GM23338 (cell line): ENCODE results near the gene PPIP5K2. TPM values are rescaled to one million over a fixed set of nuclear protein-coding genes. Genes with fewer than 3 reads are reported as not detected.

ENCODE experiments used
- ATAC-seq: fragments of 200-7000 bp; cut with Tn5 transposase; 3 replicates; pipeline ENCODE4 v1.9.1; 2020
- DNase-seq: peaks from one replicate; pipeline ENCODE4 v3.0.0-alpha.2; 2015; ENCODE audit warnings: low spot score
- H2AFZ ChIP-seq: fragments of 200-600 bp; sonication (generic); 2 replicates; pipeline ENCODE4 v1.8.0; 2016; ENCODE audit warnings: antibody characterized with exemption, mild to moderate bottlenecking, moderate library complexity
- H3F3A ChIP-seq: fragments of 200-600 bp; sonication (generic); replicated peaks from 2 replicates; pipeline ENCODE4 v1.8.0; 2017; ENCODE audit warnings: antibody characterized with exemption, mixed run types, low read depth
- H3K27ac ChIP-seq: fragments of 200-600 bp; sonication (generic); 2 replicates; pipeline ENCODE4 v1.6.1; 2016; ENCODE audit warnings: low read depth
- H3K27me3 ChIP-seq: fragments of 200-600 bp; sonication (generic); 2 replicates; pipeline ENCODE4 v1.8.0; 2016; ENCODE audit warnings: mild to moderate bottlenecking, mixed run types, moderate library complexity; ENCODE audit not compliant: insufficient read depth
- H3K36me3 ChIP-seq: fragments of 200-600 bp; sonication (generic); 2 replicates; pipeline ENCODE4 v1.8.0; 2016; ENCODE audit warnings: mild to moderate bottlenecking; ENCODE audit not compliant: insufficient read depth
- H3K4me1 ChIP-seq: fragments of 200-600 bp; sonication (generic); 2 replicates; pipeline ENCODE4 v1.8.0; 2016; ENCODE audit warnings: mild to moderate bottlenecking, moderate library complexity; ENCODE audit not compliant: insufficient read depth
- H3K4me2 ChIP-seq: fragments of 200-600 bp; sonication (generic); 2 replicates; pipeline ENCODE4 v1.7.1; 2017; ENCODE audit warnings: mixed run types
- H3K4me3 ChIP-seq: fragments of 200-600 bp; sonication (generic); 2 replicates; pipeline ENCODE4 v1.6.1; 2016; ENCODE audit warnings: mixed run types
- H3K79me2 ChIP-seq: fragments of 200-600 bp; sonication (generic); replicated peaks from 2 replicates; pipeline ENCODE4 v1.8.0; 2017; ENCODE audit warnings: mild to moderate bottlenecking; ENCODE audit not compliant: insufficient read depth
- H3K9me2 ChIP-seq: fragments of 200-600 bp; sonication (generic); 2 replicates; pipeline ENCODE4 v1.8.0; 2017; ENCODE audit not compliant: insufficient read depth
- H4K20me1 ChIP-seq: fragments of 200-600 bp; sonication (generic); replicated peaks from 2 replicates; pipeline ENCODE4 v1.8.0; 2017; ENCODE audit warnings: mild to moderate bottlenecking; ENCODE audit not compliant: insufficient read depth
- H3K27ac Mint-ChIP-seq: 2 replicates; pipeline ENCODE4 v1.8.0; 2020; ENCODE audit warnings: inconsistent platforms, mild to moderate bottlenecking, moderate library complexity, mixed read lengths
- H3K27me3 Mint-ChIP-seq: 3 replicates; pipeline ENCODE4 v1.8.0; 2022; ENCODE audit warnings: low read depth, mild to moderate bottlenecking, moderate library complexity, mixed read lengths, inconsistent platforms; ENCODE audit not compliant: insufficient read depth, poor library complexity
- H3K36me3 Mint-ChIP-seq: 3 replicates; pipeline ENCODE4 v1.8.0; 2021; ENCODE audit warnings: low read depth, mild to moderate bottlenecking, inconsistent platforms, moderate library complexity, mixed read lengths
- H3K4me1 Mint-ChIP-seq: 3 replicates; pipeline ENCODE4 v1.8.0; 2020; ENCODE audit warnings: mild to moderate bottlenecking, inconsistent platforms, mixed read lengths
- H3K4me3 Mint-ChIP-seq: 3 replicates; pipeline ENCODE4 v1.8.0; 2021; ENCODE audit warnings: moderate library complexity, mild to moderate bottlenecking, inconsistent platforms, mixed read lengths
- H3K9me3 Mint-ChIP-seq: 3 replicates; pipeline ENCODE4 v1.8.0; 2020; ENCODE audit warnings: moderate library complexity, mild to moderate bottlenecking, inconsistent platforms, mixed read lengths
- CREB1 ChIP-seq: fragments of 250-450 bp; sonication (Bioruptor Pico); IDR thresholded peaks from 2 replicates; pipeline ENCODE4 v1.5.0; 2020; ENCODE audit warnings: low read depth, mild to moderate bottlenecking, moderate library complexity
- EZH2 ChIP-seq: fragments of 200-600 bp; sonication (generic); IDR thresholded peaks from one replicate; pipeline ENCODE4 v1.8.0; 2017; ENCODE audit warnings: antibody characterized with exemption, mild to moderate bottlenecking, low read depth; ENCODE audit not compliant: unreplicated experiment
- EZH2phosphoT487 ChIP-seq: fragments of 200-600 bp; sonication (generic); IDR thresholded peaks from one replicate; pipeline ENCODE4 v1.8.1; 2018; ENCODE audit warnings: antibody characterized with exemption; ENCODE audit not compliant: unreplicated experiment
- JUNB ChIP-seq: IDR thresholded peaks from one replicate; pipeline ENCODE4 v1.6.1; 2016; ENCODE audit warnings: antibody characterized with exemption; ENCODE audit not compliant: unreplicated experiment
- NANOG ChIP-seq: IDR thresholded peaks from 2 replicates; pipeline ENCODE4 v1.6.1; 2016; ENCODE audit warnings: antibody characterized with exemption, borderline replicate concordance
- POLR2AphosphoS5 ChIP-seq: IDR thresholded peaks from 2 replicates; pipeline ENCODE4 v1.6.1; 2016; ENCODE audit warnings: antibody characterized with exemption, low read depth
- STAT1 ChIP-seq: IDR thresholded peaks from one replicate; pipeline ENCODE4 v1.6.1; 2016; ENCODE audit warnings: antibody characterized with exemption; ENCODE audit not compliant: unreplicated experiment
- ZNF114 ChIP-seq: fragments of 250-450 bp; sonication (Bioruptor Pico); IDR thresholded peaks from 2 replicates; pipeline ENCODE4 v1.5.0; 2020; ENCODE audit warnings: mild to moderate bottlenecking, moderate library complexity
- ZNF331 ChIP-seq: fragments of 250-450 bp; sonication (Bioruptor Pico); IDR thresholded peaks from 2 replicates; pipeline ENCODE4 v1.5.0; 2020; ENCODE audit warnings: low read depth, mild to moderate bottlenecking, moderate library complexity
- ZNF462 ChIP-seq: fragments of 250-450 bp; sonication (Bioruptor Pico); IDR thresholded peaks from 2 replicates; pipeline ENCODE4 v1.5.0; 2020; ENCODE audit warnings: mild to moderate bottlenecking, moderate library complexity
- polyA plus RNA-seq: library from polyadenylated mRNA; unstranded; fragments of >200 nt; fragmentation: Nextera tagmentation; extraction: Ambion mirVana; gene quantifications from 2 replicates; pipeline ENCODE4 v1.2.1, GENCODE V29; 2016
- total RNA-seq: library from RNA; depleted of rRNA; stranded (reverse); fragments of >200 nt; shearing (Covaris generic); gene quantifications from 2 replicates; pipeline ENCODE4 v1.2.3, GENCODE V29; 2014
- TF ChIP-seq, protein P1 (sequence below), 2 experiments: fragments of 200-600 bp in 1 of 2; sonication (generic) in 1 of 2; conservative IDR thresholded peaks; 2 replicates each; pipeline versions ENCODE4 v1.5.1 to v1.6.1; 2016 to 2017; ENCODE audit warnings: antibody characterized with exemption in 2 of 2, low read depth in 2 of 2, mild to moderate bottlenecking in 2 of 2, moderate library complexity in 1 of 2
- TF ChIP-seq, protein P2 (sequence below): IDR thresholded peaks from one replicate; pipeline ENCODE4 v1.6.1; 2018; ENCODE audit warnings: antibody characterized with exemption; ENCODE audit not compliant: unreplicated experiment
- TF ChIP-seq, protein P3 (sequence below): IDR thresholded peaks from 2 replicates; pipeline ENCODE4 v1.6.1; 2016; ENCODE audit warnings: antibody characterized with exemption

The PPIP5K2 gene
- total and polyA plus RNA-seq, 2 experiments from 2014 or later = 41.7 to 45.4 TPM

GRCh38 chr5:103079796-103080195, 40.3 kb upstream of the PPIP5K2 start:
- H3K79me2 ChIP-seq = no peaks in the 10 kb centered on the region
- H3K27ac ChIP-seq = no peak overlapping the region
- no peak overlapping the region for H3K4me2 ChIP-seq
- no peaks in the 10 kb centered on the region for H3K4me1 ChIP-seq
- no peaks in the 10 kb centered on the region for H3K27me3 Mint-ChIP-seq
- H3F3A ChIP-seq = no peaks in the 10 kb centered on the region
- ATAC-seq = no peak
- H3K9me3 Mint-ChIP-seq = peaks cover 87% of the 10 kb centered on the region
- no peak overlapping the region for H3K4me3 Mint-ChIP-seq
- H3K9me2 ChIP-seq = no peaks in the 10 kb centered on the region
- H2AFZ ChIP-seq = no peak overlapping the region
- H3K36me3 Mint-ChIP-seq = peaks cover 59% of the 10 kb centered on the region
- H4K20me1 ChIP-seq = no peaks in the 10 kb centered on the region
- no peak overlapping the region for H3K4me3 ChIP-seq
- H3K27me3 ChIP-seq = no peaks in the 10 kb centered on the region
- H3K36me3 ChIP-seq = peaks cover 8% of the 10 kb centered on the region
- no peak overlapping the region for H3K27ac Mint-ChIP-seq
- TF ChIP-seq ZNF331 (no peak), ZNF462 (CRISPR knock-in tag) (no peak), JUNB (no peak), CREB1 (CRISPR knock-in tag) (no peak), ZNF114 (no peak), STAT1 (no peak), EZH2phosphoT487 (no peak), EZH2 (no peak), POLR2AphosphoS5 (no peak), NANOG (no peak)
- TF ChIP-seq, protein P1, sequence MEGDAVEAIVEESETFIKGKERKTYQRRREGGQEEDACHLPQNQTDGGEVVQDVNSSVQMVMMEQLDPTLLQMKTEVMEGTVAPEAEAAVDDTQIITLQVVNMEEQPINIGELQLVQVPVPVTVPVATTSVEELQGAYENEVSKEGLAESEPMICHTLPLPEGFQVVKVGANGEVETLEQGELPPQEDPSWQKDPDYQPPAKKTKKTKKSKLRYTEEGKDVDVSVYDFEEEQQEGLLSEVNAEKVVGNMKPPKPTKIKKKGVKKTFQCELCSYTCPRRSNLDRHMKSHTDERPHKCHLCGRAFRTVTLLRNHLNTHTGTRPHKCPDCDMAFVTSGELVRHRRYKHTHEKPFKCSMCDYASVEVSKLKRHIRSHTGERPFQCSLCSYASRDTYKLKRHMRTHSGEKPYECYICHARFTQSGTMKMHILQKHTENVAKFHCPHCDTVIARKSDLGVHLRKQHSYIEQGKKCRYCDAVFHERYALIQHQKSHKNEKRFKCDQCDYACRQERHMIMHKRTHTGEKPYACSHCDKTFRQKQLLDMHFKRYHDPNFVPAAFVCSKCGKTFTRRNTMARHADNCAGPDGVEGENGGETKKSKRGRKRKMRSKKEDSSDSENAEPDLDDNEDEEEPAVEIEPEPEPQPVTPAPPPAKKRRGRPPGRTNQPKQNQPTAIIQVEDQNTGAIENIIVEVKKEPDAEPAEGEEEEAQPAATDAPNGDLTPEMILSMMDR (conservative IDR thresholded peaks at IDR 0.05; ENCODE audit: low read depth in 2 of 2) = no peak
- TF ChIP-seq, protein P2, sequence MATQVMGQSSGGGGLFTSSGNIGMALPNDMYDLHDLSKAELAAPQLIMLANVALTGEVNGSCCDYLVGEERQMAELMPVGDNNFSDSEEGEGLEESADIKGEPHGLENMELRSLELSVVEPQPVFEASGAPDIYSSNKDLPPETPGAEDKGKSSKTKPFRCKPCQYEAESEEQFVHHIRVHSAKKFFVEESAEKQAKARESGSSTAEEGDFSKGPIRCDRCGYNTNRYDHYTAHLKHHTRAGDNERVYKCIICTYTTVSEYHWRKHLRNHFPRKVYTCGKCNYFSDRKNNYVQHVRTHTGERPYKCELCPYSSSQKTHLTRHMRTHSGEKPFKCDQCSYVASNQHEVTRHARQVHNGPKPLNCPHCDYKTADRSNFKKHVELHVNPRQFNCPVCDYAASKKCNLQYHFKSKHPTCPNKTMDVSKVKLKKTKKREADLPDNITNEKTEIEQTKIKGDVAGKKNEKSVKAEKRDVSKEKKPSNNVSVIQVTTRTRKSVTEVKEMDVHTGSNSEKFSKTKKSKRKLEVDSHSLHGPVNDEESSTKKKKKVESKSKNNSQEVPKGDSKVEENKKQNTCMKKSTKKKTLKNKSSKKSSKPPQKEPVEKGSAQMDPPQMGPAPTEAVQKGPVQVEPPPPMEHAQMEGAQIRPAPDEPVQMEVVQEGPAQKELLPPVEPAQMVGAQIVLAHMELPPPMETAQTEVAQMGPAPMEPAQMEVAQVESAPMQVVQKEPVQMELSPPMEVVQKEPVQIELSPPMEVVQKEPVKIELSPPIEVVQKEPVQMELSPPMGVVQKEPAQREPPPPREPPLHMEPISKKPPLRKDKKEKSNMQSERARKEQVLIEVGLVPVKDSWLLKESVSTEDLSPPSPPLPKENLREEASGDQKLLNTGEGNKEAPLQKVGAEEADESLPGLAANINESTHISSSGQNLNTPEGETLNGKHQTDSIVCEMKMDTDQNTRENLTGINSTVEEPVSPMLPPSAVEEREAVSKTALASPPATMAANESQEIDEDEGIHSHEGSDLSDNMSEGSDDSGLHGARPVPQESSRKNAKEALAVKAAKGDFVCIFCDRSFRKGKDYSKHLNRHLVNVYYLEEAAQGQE = no peak
- TF ChIP-seq, protein P3, sequence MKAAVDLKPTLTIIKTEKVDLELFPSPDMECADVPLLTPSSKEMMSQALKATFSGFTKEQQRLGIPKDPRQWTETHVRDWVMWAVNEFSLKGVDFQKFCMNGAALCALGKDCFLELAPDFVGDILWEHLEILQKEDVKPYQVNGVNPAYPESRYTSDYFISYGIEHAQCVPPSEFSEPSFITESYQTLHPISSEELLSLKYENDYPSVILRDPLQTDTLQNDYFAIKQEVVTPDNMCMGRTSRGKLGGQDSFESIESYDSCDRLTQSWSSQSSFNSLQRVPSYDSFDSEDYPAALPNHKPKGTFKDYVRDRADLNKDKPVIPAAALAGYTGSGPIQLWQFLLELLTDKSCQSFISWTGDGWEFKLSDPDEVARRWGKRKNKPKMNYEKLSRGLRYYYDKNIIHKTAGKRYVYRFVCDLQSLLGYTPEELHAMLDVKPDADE = no peak
- no peak for DNase-seq
- H3K4me1 Mint-ChIP-seq = no peaks in the 10 kb centered on the region
